Adrenal gland (tissue), 12 donors: ENCODE data around the gene ACTA2. TPM values are rescaled to one million over a fixed set of nuclear protein-coding genes. Genes with fewer than 3 reads are reported as not detected.

Source experiments
- DNase-seq, 7 donors: peaks; one replicate each; pipeline ENCODE4 v3.0.0-alpha.2; 2019 to 2020
- H3K27ac ChIP-seq, 5 donors: fragments of 200-600 bp; sonication (generic) in 4 of 5; 1 replicate in 3 of 5; 2 replicates in 2 of 5; pipeline versions ENCODE4 v1.5.1 to v1.8.0; 2016 to 2020; ENCODE audit warnings: mild to moderate bottlenecking in 1 of 5
- H3K27me3 ChIP-seq: fragments of 200-600 bp; 2 replicates; pipeline ENCODE4 v1.8.0; 2021
- H3K36me3 ChIP-seq, 2 donors: fragments of 200-600 bp; replicated peaks in 1 of 2; 1 replicate in 1 of 2; 2 replicates in 1 of 2; pipeline versions ENCODE4 v1.5.1 to v1.8.0; 2018 to 2022
- H3K4me1 ChIP-seq, 2 donors: fragments of 200-600 bp; replicated peaks in 1 of 2; 1 replicate in 1 of 2; 2 replicates in 1 of 2; pipeline versions ENCODE4 v1.5.1 to v1.8.0; 2018 to 2021
- H3K4me3 ChIP-seq, 4 donors: fragments of 200-600 bp; sonication (generic) in 3 of 4; one replicate each; pipeline ENCODE4 v1.5.1; 2016 to 2018
- H3K9me3 ChIP-seq, 3 donors: fragments of 200-600 bp; sonication (generic) in 1 of 3; replicated peaks in 1 of 3; 1 replicate in 2 of 3; 2 replicates in 1 of 3; pipeline versions ENCODE4 v1.5.1 to v1.8.0; 2016 to 2021
- CTCF ChIP-seq, 6 experiments: fragments of 450-650 bp in 4 of 6; fragments of 200-600 bp in 2 of 6; sonication (generic) in 1 of 6; IDR thresholded peaks; 1 replicate in 5 of 6; 2 replicates in 1 of 6; pipeline versions ENCODE4 v1.5.1 to v1.8.0; 2016 to 2021; ENCODE audit warnings: antibody characterized with exemption in 6 of 6, mild to moderate bottlenecking in 2 of 6, moderate library complexity in 1 of 6
- POLR2A ChIP-seq, 2 donors: fragments of 450-650 bp; IDR thresholded peaks; one replicate each; pipeline ENCODE4 v1.6.1; 2017; ENCODE audit warnings: antibody characterized with exemption in 2 of 2, mild to moderate bottlenecking in 2 of 2, moderate library complexity in 1 of 2
- WGBS, 4 donors: extraction: QIAGEN DNeasy Blood & Tissue Kit in 2 of 4; methylation state at CpG; one replicate each; pipeline versions ENCODE4 v1.1.5 to v1.1.7; 2013 to 2017; 5-methylcytosine and 5-hydroxymethylcytosine counted together
- intact Hi-C, 2 donors: fragments of 100-400 bp; cut with DNase I; formaldehyde crosslinking; loops; one replicate each; pipeline versions ENCODE4 v1.14.1 to v1.15.0; 2022 to 2023
- polyA plus RNA-seq, 3 donors: library from polyadenylated mRNA; stranded (reverse); fragments of 200-250 nt in 2 of 3; fragments of 350-450 nt in 1 of 3; fragmentation: Illumina TruSeq in 1 of 3; extraction: RNeasy Lipid Tissue Mini Kit (QIAGEN cat#74804) in 1 of 3; gene quantifications; one replicate each; pipeline ENCODE4 v1.2.3, GENCODE V29; 2013 to 2014
- total RNA-seq, 9 donors: library from RNA; depleted of rRNA in 4 of 9; stranded (reverse); fragments of >200 nt in 4 of 9; fragments of 120-200 nt in 1 of 9; fragmentation: NEBNext Ultra II Directional in 1 of 9; extraction: Animal tissue kit (Norgen Biotek cat#: 25700) in 1 of 9; gene quantifications; one replicate each; pipeline versions ENCODE4 v1.1.0 to v1.2.4, GENCODE V29; 2013 to 2023
- donor health status: healthy with polysubstance abuse.
- donor health status: Bipolar disorder and iron deficiency.
- donor health status: DM: yes; HTN: yes; CAD: no.
- donor health status: DM: no; HTN: no; CAD: no.
- donor health status: DM: no; HTN: no; CAD: no.
- donor health status: DM: yes; HTN: yes; CAD: no.

ACTA2 gene
- total and polyA plus RNA-seq, 12 donors: 48.5 to 529 (median 320) TPM

- WGBS, 4 donors: 53 to 74% (median 71%) methylated on average over 4 of the region's 4 CpGs
- H3K27ac ChIP-seq: peak overlapping the region in 4 of 5 donors; percentile 71 to 85 (median 76)
- H3K36me3 ChIP-seq: no peaks in the 10 kb centered on the region
- peaks cover 35 to 84% of the 10 kb centered on the region in 2 donors for H3K4me1 ChIP-seq
- TF ChIP-seq CTCF (IDR thresholded peaks at IDR 0.05): no peak
- no peak for TF ChIP-seq POLR2A (IDR thresholded peaks at IDR 0.05)
- intact Hi-C loops: no loop called here
- no peak for DNase-seq
- no peaks in the 10 kb centered on the region for H3K9me3 ChIP-seq
- no peak overlapping the region for H3K4me3 ChIP-seq
- no peaks in the 10 kb centered on the region for H3K27me3 ChIP-seq
Observed at GRCh38 chr10:88896372-88896993, 56.1 kb downstream of the ACTA2 start.

GRCh38 chr10:88895250-88895649, 57.3 kb downstream of the ACTA2 start:
- Histone ChIP-seq H3K27ac (peak overlapping the region in 3 of 5 donors; percentile 7 to 80 (median 45)), H3K9me3 (no peaks in the 10 kb centered on the region), H3K4me3 (no peak overlapping the region), H3K36me3 (no peaks in the 10 kb centered on the region), H3K4me1 (peaks cover 30 to 72% of the 10 kb centered on the region in 2 donors), H3K27me3 (no peaks in the 10 kb centered on the region)
- TF ChIP-seq CTCF (IDR thresholded peaks at IDR 0.05): no peak
- TF ChIP-seq POLR2A (IDR thresholded peaks at IDR 0.05): no peak
- intact Hi-C loops: no loop called here
- DNase-seq: no peak
- WGBS, 4 donors: 45 to 50% (median 48%) methylated on average over 1 of the region's 1 CpG

- Histone ChIP-seq H3K27me3 (no peaks in the 10 kb centered on the region), H3K9me3 (no peaks in the 10 kb centered on the region), H3K4me3 (peak overlapping the region in 1 of 4 donors; percentile 7), H3K27ac (peak overlapping the region in 4 of 5 donors; percentile 19 to 89 (median 78)), H3K36me3 (no peaks in the 10 kb centered on the region), H3K4me1 (peaks cover 30 to 82% of the 10 kb centered on the region in 2 donors)
- TF ChIP-seq CTCF (IDR thresholded peaks at IDR 0.05) (no peak), POLR2A (IDR thresholded peaks at IDR 0.05) (peak in 1 of 2 donors; percentile 53)
- intact Hi-C loops: no loop called here
- DNase-seq: peak in 5 of 7 donors; percentile 28 to 57 (median 43)
- 15 to 44% (median 28%) methylated on average over 3 of the region's 3 CpGs for WGBS, 4 donors
Observed at GRCh38 chr10:88893611-88894010, 59.0 kb downstream of the ACTA2 start.

GRCh38 chr10:88892222-88892967, 60.2 kb downstream of the ACTA2 start:
- DNase-seq: no peak
- no peaks in the 10 kb centered on the region for H3K36me3 ChIP-seq
- WGBS, 4 donors: 71 to 90% (median 82%) methylated on average over 2 of the region's 2 CpGs
- TF ChIP-seq CTCF (IDR thresholded peaks at IDR 0.05) (no peak), POLR2A (IDR thresholded peaks at IDR 0.05) (no peak)
- no peak overlapping the region for H3K4me3 ChIP-seq
- H3K27me3 ChIP-seq: no peaks in the 10 kb centered on the region
- no peaks in the 10 kb centered on the region for H3K9me3 ChIP-seq
- peak overlapping the region in 3 of 5 donors; percentile 76 to 89 (median 80) for H3K27ac ChIP-seq
- H3K4me1 ChIP-seq: peaks cover 30 to 82% of the 10 kb centered on the region in 2 donors
- intact Hi-C loops: no loop called here
